Measurements from ENCODE around the gene DACH1. TPM values are rescaled to one million over a fixed set of nuclear protein-coding genes. Genes with fewer than 3 reads are reported as not detected.
"Not testable (repeated sequence)": the region's sequence is repeated elsewhere in the genome, so short reads cannot be mapped to it uniquely, and the experiment has no call there.

The DACH1 gene
- polyA plus RNA-seq, 4 donors, result 16.5 to 128 (median 110) TPM

DNA sequence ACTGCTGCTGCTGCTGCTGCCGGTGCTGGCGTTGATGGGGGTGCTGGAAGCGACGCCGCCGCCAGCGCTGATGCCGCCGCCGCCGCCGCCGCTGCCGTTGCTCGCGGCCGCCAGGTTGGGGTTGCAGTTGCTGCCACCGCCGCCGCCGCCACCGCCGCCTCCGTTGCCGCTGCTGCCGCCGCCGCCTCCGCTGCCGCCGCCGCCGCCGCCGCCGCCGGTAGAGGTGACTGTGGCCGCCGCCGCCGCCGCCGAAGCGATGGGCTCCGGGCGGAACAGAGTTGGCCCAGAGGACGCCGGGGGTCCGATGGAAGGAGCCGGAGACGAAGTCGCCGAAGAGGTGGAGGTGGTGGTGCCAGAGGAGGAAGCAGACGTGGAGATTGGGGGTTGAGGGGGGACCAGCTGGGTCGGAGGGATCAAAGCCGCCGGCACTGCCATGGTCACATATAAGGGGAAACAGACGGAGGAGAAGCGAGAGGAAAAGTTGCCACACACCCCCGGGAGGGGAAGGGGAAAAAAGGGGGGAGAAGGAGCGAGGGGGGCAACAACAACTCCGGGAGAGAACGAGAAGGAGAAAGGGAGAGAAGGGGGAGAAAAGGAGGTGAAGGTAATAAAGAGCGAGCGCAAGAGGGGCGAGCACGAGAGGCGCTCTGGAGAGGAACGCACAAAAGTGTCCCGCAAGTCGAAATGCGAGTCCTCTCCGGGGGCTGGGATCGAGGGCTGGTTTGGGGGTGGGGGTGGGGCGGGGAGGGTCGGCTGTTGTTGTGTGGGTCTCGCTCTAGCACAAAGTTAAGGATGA is 471 bp downstream of the DACH1 start:
- no peak for DNase-seq (ENCODE audit: low read depth in 4 of 4, low spot score in 3 of 4)

DNA sequence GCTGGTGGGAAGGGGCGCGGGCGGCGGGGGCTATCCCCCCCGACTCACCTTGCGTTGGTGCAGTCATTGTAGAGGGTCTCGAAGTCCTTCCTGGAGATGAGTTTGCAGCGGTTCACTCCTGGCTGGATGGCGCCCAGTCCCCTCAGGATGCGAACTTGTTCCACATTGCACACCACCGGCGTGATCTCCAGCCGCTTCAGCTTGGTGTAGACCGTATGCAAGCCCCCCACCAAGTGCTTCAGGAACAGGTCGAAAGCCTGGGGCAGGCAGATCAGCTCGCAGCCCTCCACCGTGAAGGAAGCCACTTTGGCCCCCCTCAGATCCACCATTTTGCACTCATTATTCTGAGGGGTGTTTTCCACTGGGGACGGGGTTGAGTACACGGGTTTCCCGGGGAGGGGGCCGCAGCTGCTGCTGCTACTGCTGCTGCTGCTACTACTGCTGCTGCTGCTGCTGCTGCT is 1.1 kb downstream of the DACH1 start:
- DNase-seq (ENCODE audit: low read depth in 4 of 4, low spot score in 3 of 4), result no peak

GRCh38 chr13:71864986-71865873 is 1.8 kb downstream of the DACH1 start:
- DNase-seq (ENCODE audit: low read depth in 4 of 4, low spot score in 3 of 4), result no peak

DNA sequence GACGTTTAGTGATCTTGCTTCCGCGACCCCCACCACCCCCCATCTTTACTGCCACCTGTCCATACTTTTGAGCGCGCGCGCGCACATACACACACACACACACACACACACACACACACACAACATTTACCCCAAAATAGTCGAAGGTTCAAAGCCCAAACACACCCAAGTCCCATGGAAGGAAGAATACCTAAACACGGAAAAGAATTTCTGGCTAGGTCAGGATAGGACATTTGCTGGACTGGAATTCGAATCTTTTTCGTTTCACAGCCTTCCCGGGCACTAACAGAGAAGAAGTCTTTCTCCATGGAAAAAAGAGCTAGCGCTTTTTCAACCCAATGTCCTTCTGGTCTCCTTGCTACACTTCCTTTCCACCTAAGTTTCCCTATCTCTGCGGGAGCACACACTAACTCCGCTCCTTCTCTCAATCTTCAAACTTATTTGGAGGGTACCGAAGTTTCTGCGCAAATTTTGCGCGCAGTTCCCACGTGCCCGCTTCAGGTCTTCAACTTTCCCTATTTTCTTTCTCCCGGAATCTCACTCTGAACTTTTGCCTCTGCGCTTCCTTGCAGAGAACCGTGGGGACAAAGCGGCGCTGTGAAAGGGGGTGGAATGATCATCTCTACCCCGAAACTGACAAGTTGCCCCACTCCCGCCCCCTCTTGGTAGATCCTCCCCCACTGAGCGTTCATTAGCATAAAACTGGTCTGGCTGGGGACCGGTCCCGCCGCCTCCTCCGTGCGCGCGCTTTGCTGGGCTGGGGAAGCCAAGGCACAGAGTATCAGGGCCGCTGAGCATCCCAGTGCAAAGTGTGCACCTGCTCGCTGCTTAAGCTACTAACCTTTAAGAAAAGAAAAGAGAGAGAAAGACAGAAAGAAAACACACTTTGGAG is 2.7 kb downstream of the DACH1 start:
- no peak for DNase-seq (ENCODE audit: low read depth in 4 of 4, low spot score in 3 of 4)

- DNase-seq (ENCODE audit: low read depth in 4 of 4, low spot score in 3 of 4), result no peak
These were observed 3.6 kb downstream of the DACH1 start for GRCh38 chr13:71863254-71863865.

DNA sequence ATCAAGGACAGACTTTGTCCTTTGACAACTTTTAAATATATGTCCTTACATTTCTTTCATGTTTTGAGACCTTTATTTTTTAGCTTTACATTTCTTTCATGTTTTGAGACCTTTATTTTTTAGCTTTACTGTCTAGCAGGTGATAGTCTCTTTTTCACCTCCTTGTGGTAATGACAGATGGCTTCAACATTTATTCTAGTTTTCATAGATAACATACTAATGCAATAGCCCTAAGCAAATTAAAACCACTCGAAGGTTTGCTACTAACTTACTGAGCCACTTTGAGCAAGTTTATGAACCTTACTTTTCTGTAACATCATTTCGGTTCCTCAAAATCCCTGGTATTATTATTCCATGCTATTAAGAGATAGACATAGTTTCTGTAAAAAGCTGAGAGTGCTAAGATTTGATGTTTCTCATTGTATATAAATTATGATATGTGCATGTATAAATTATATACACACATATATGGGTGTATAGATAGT is 4.5 kb downstream of the DACH1 start:
- no peak for DNase-seq (ENCODE audit: low read depth in 4 of 4, low spot score in 3 of 4)

- no peak for DNase-seq (ENCODE audit: low read depth in 4 of 4, low spot score in 3 of 4)
These were observed 5.1 kb downstream of the DACH1 start for GRCh38 chr13:71861769-71862458.

GRCh38 chr13:71860547-71861138 is 6.4 kb downstream of the DACH1 start:
- no peak for DNase-seq (ENCODE audit: low read depth in 4 of 4, low spot score in 3 of 4)

- no peak for DNase-seq (ENCODE audit: low read depth in 4 of 4, low spot score in 3 of 4)
These were observed 8.4 kb downstream of the DACH1 start for GRCh38 chr13:71858647-71859046.

GRCh38 chr13:71856548-71857043 is 10.4 kb downstream of the DACH1 start:
- no peak for DNase-seq (ENCODE audit: low read depth in 4 of 4, low spot score in 3 of 4)

GRCh38 chr13:71854401-71854800 is 12.6 kb downstream of the DACH1 start:
- DNase-seq (ENCODE audit: low read depth in 4 of 4, low spot score in 3 of 4), result no peak

- no peak for DNase-seq (ENCODE audit: low read depth in 4 of 4, low spot score in 3 of 4)
These were observed 13.3 kb downstream of the DACH1 start for GRCh38 chr13:71853725-71854124.

DNA sequence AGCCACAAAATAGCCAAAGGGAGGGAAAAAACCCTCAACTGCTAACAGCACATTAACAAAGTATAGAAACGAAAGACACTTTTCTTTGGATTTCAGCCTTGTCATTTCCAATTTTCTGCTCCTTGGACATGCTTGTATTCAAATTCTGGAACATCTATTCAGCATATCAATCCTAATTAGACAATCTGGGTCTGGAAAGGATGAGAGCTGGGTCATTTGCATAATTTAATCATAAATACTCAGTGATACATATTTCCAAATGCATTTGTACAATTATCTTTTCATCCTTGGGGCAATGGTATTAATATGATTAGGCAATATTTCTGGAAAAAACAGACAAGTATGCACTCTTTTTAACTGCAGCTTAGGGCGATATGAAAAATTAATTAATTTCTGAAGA is 14.3 kb downstream of the DACH1 start:
- DNase-seq (ENCODE audit: low read depth in 4 of 4, low spot score in 3 of 4), result no peak

GRCh38 chr13:71851498-71852409 is 15.2 kb downstream of the DACH1 start:
- DNase-seq (ENCODE audit: low read depth in 4 of 4, low spot score in 3 of 4), result no peak

GRCh38 chr13:71842003-71842402 is 25.0 kb downstream of the DACH1 start:
- no peak for DNase-seq (ENCODE audit: low read depth in 4 of 4, low spot score in 3 of 4)

DNA sequence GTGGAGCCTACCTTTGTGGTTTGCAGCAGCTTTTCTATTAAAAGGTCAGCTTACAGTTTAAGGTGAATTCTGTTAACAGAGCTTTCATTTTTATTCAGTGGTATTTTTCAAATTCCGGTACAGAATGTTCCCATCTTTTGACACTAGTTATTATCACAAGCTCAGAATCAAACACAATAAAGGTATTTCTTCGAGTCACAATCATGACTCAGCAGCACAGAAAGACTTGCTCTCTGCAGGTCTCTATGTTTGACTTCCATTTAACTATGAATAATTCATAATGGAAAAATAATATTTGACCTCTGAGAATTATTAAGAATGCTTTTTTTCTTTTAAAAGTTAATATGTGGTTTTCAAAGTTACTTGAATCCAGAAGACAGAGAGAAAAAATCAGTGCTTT is 28.2 kb downstream of the DACH1 start:
- no peak for DNase-seq (ENCODE audit: low read depth in 4 of 4, low spot score in 3 of 4)

GRCh38 chr13:71837582-71837981 is 29.4 kb downstream of the DACH1 start:
- not testable (repeated sequence) for DNase-seq (ENCODE audit: low read depth in 4 of 4, low spot score in 3 of 4)

GRCh38 chr13:71831716-71832115 is 35.3 kb downstream of the DACH1 start:
- DNase-seq (ENCODE audit: low read depth in 4 of 4, low spot score in 3 of 4), result peak; percentile 22 to 72 (median 41)

Data from left renal pelvis (tissue), 4 donors.